H1 (cell line): Measurements from ENCODE around the gene FOXG1. TPM values are rescaled to one million over a fixed set of nuclear protein-coding genes. Genes with fewer than 3 reads are reported as not detected.

ENCODE experiments used
- BCL11A ChIP-seq, 2 experiments: IDR thresholded peaks; one replicate each; pipeline ENCODE4 v1.6.1; 2011; ENCODE audit warnings: low read depth in 2 of 2, low read length in 2 of 2, mild to moderate bottlenecking in 2 of 2
- BRCA1 ChIP-seq: IDR thresholded peaks from 2 replicates; pipeline ENCODE4 v1.6.1; 2012; ENCODE audit warnings: low read depth, low read length, improper control_type of control experiment
- CBX5 ChIP-seq: fragments of 300-800, 300-1000 bp; sonication (generic); IDR thresholded peaks from 2 replicates; pipeline ENCODE4 v1.7.1; 2016; ENCODE audit warnings: antibody characterized with exemption, low read length, low read depth
- CHD2 ChIP-seq: IDR thresholded peaks from 2 replicates; pipeline ENCODE4 v1.6.1; 2012; ENCODE audit warnings: low read length, improper control_type of control experiment
- CREB1 ChIP-seq: IDR thresholded peaks from 2 replicates; pipeline ENCODE4 v1.6.1; 2012; ENCODE audit warnings: inconsistent platforms
- GTF2F1 ChIP-seq: IDR thresholded peaks from 2 replicates; pipeline ENCODE4 v1.6.1; 2012; ENCODE audit warnings: low read depth, low read length, improper control_type of control experiment, borderline replicate concordance
- MAX ChIP-seq: IDR thresholded peaks from 2 replicates; pipeline ENCODE4 v1.6.1; 2012; ENCODE audit warnings: inconsistent platforms
- RXRA ChIP-seq: IDR thresholded peaks from 2 replicates; pipeline ENCODE4 v1.6.1; 2011; ENCODE audit warnings: low read depth, mild to moderate bottlenecking, low read length, moderate library complexity; ENCODE audit not compliant: insufficient read depth
- SAP30 ChIP-seq: fragments of 300-600 bp; sonication (generic); IDR thresholded peaks from 2 replicates; pipeline ENCODE4 v1.7.1; 2012; ENCODE audit warnings: low read length, moderate library complexity, mild to moderate bottlenecking, inconsistent platforms; ENCODE audit not compliant: insufficient read depth, insufficient replicate concordance
- SIN3A ChIP-seq, 2 experiments: IDR thresholded peaks in 1 of 2; conservative IDR thresholded peaks in 1 of 2; 2 replicates each; pipeline ENCODE4 v1.6.1; 2011 to 2012; ENCODE audit warnings: low read length in 2 of 2, improper control_type of control experiment in 1 of 2, low read depth in 1 of 2, mild to moderate bottlenecking in 1 of 2
- ZNF274 ChIP-seq: IDR thresholded peaks from 2 replicates; pipeline ENCODE4 v1.7.0; 2012; ENCODE audit warnings: low read length, borderline replicate concordance; ENCODE audit errors: extremely low read depth
- polyA plus RNA-seq, 7 experiments: library from polyadenylated mRNA; depleted of rRNA in 3 of 7; stranded (reverse) in 5 of 7; unstranded in 2 of 7; fragments of >200 nt in 5 of 7; fragments of 200-250 nt in 2 of 7; gene quantifications; 1 replicate in 5 of 7; 2 replicates in 1 of 7; 4 replicates in 1 of 7; pipeline versions ENCODE4 v1.2.1 to v1.2.3, GENCODE V29; 2011 to 2013; ENCODE audit warnings: missing spikeins in 2 of 7, mixed read lengths in 2 of 7
- total RNA-seq: library from RNA; stranded (reverse); fragmentation: NEBNext Ultra II Directional; extraction: Animal tissue kit (Norgen Biotek cat#: 25700); gene quantifications from 2 replicates; pipeline ENCODE4 v1.2.1, GENCODE V29; 2021

FOXG1 gene
- total and polyA plus RNA-seq, 2 of the 8 experiments (the other 6 are each of a cell fraction or from before 2014, with no cell fraction given), result 0.03 to 0.24 TPM

GRCh38 chr14:28766469-28766955 lies at the start of gene FOXG1 (continued):
- no peak for TF ChIP-seq CBX5
- TF ChIP-seq BRCA1, result no peak
- TF ChIP-seq ZNF274, result no peak
- no peak for TF ChIP-seq RXRA
- TF ChIP-seq SIN3A (conservative IDR thresholded peaks at IDR 0.05 in 1 of 2, IDR thresholded peaks at IDR 0.05 in 1 of 2; ENCODE audit: low read depth in 1 of 2, low read length in 2 of 2), result no peak
- TF ChIP-seq MAX, result peak; percentile 86
- no peak for TF ChIP-seq CREB1
- no peak for TF ChIP-seq GTF2F1
- peak; percentile 69 for TF ChIP-seq CHD2
- TF ChIP-seq BCL11A (IDR thresholded peaks at IDR 0.05; ENCODE audit: low read depth in 2 of 2, low read length in 2 of 2), result no peak
- TF ChIP-seq SAP30, result no peak
- TF ChIP-seq, all 59 proteins: peak for 4
